ENCODE measurements around the gene PBXIP1. TPM values are rescaled to one million over a fixed set of nuclear protein-coding genes. Genes with fewer than 3 reads are reported as not detected.
"Not testable (repeated sequence)": the region's sequence is repeated elsewhere in the genome, so short reads cannot be mapped to it uniquely, and the experiment has no call there.

The PBXIP1 gene
- total RNA-seq, 1 donor from 2014 or later = 43.5 TPM

- not testable (repeated sequence) for DNase-seq (ENCODE audit: low spot score)
Measured at GRCh38 chr1:154995301-154995983, 39.5 kb upstream of the PBXIP1 start.

GRCh38 chr1:154994591-154994990, 38.7 kb upstream of the PBXIP1 start:
- DNase-seq (ENCODE audit: low spot score) = no peak

- DNase-seq (ENCODE audit: low spot score) = no peak
Measured at GRCh38 chr1:154994269-154994587, 38.3 kb upstream of the PBXIP1 start.

- no peak for DNase-seq (ENCODE audit: low spot score)
Measured at GRCh38 chr1:154993572-154994268, 37.8 kb upstream of the PBXIP1 start, which contains the start of gene LENEP. TSS of gene LENEP (plus strand) at chr1:154993586. CDS start at chr1:154993608, 22 bp downstream.

GRCh38 chr1:154992721-154993571, 37.0 kb upstream of the PBXIP1 start:
- no peak for DNase-seq (ENCODE audit: low spot score)

- DNase-seq (ENCODE audit: low spot score) = no peak
Measured at GRCh38 chr1:154990276-154990675, 34.4 kb upstream of the PBXIP1 start.

- DNase-seq (ENCODE audit: low spot score) = no peak
Measured at GRCh38 chr1:154989195-154989860, 33.4 kb upstream of the PBXIP1 start.

- DNase-seq (ENCODE audit: low spot score) = no peak
Measured at GRCh38 chr1:154988058-154988954, 32.4 kb upstream of the PBXIP1 start.

- no peak for DNase-seq (ENCODE audit: low spot score)
Measured at GRCh38 chr1:154987326-154987725, 31.4 kb upstream of the PBXIP1 start.

- not testable (repeated sequence) for DNase-seq (ENCODE audit: low spot score)
Measured at GRCh38 chr1:154986736-154987135, 30.8 kb upstream of the PBXIP1 start.

GRCh38 chr1:154983776-154984466, 28.0 kb upstream of the PBXIP1 start:
- DNase-seq (ENCODE audit: low spot score) = no peak

- DNase-seq (ENCODE audit: low spot score) = no peak
Measured at GRCh38 chr1:154982897-154983648, 27.2 kb upstream of the PBXIP1 start, which contains the start of gene FLAD1. TSS of gene FLAD1 (plus strand) at chr1:154983344. CDS start at chr1:154983695, 351 bp downstream.

- no peak for DNase-seq (ENCODE audit: low spot score)
Measured at GRCh38 chr1:154982341-154982740, 26.4 kb upstream of the PBXIP1 start.

- no peak for DNase-seq (ENCODE audit: low spot score)
Measured at GRCh38 chr1:154978360-154978759, 22.5 kb upstream of the PBXIP1 start.

GRCh38 chr1:154977762-154978161, 21.9 kb upstream of the PBXIP1 start:
- DNase-seq (ENCODE audit: low spot score) = not testable (repeated sequence)

GRCh38 chr1:154975409-154976059, 19.6 kb upstream of the PBXIP1 start:
- no peak for DNase-seq (ENCODE audit: low spot score)

GRCh38 chr1:154974808-154975408, 19.0 kb upstream of the PBXIP1 start:
- peak; percentile 98 for DNase-seq (ENCODE audit: low spot score)

All from mesenteric fat pad (tissue), 1 donor.